22Rv1 (cell line): Measurements from ENCODE around the gene FAM241A.

Experiments used
- ZFX ChIP-seq: fragments of 450-650 bp; IDR thresholded peaks from 2 replicates; pipeline ENCODE4 v1.6.1; 2017; ENCODE audit warnings: antibody characterized with exemption, borderline replicate concordance
- TF ChIP-seq, protein P1 (sequence below): fragments of 450-650 bp; IDR thresholded peaks from 2 replicates; pipeline ENCODE4 v1.5.1; 2017; ENCODE audit warnings: mild to moderate bottlenecking

DNA sequence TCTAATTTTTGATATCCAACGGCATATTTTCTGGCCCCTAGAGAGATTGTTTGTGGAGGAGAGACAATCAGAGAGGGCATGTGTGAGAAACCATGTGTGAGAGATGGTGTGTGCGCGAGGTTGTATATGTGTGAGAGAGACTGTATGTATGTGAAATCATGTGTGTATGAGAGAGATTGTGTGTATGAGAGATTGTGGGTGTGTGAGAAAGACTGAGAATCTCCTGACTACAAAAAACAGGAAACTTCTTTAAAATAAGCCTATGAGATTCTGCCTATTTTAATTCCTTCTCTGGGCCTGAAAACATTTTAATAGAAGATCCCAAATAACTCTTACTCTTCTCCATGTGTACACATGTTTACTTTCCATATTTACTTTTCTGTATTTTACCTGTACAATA, 1.5 kb upstream of the FAM241A start:
- TF ChIP-seq, protein P1, sequence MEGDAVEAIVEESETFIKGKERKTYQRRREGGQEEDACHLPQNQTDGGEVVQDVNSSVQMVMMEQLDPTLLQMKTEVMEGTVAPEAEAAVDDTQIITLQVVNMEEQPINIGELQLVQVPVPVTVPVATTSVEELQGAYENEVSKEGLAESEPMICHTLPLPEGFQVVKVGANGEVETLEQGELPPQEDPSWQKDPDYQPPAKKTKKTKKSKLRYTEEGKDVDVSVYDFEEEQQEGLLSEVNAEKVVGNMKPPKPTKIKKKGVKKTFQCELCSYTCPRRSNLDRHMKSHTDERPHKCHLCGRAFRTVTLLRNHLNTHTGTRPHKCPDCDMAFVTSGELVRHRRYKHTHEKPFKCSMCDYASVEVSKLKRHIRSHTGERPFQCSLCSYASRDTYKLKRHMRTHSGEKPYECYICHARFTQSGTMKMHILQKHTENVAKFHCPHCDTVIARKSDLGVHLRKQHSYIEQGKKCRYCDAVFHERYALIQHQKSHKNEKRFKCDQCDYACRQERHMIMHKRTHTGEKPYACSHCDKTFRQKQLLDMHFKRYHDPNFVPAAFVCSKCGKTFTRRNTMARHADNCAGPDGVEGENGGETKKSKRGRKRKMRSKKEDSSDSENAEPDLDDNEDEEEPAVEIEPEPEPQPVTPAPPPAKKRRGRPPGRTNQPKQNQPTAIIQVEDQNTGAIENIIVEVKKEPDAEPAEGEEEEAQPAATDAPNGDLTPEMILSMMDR, result no peak
- TF ChIP-seq ZFX, result no peak
